ENCODE measurements around the gene PCDHB4. TPM values are rescaled to one million over a fixed set of nuclear protein-coding genes. Genes with fewer than 3 reads are reported as not detected.
"Not testable (repeated sequence)": the region's sequence is repeated elsewhere in the genome, so short reads cannot be mapped to it uniquely, and the experiment has no call there.

Gene PCDHB4
- total RNA-seq, 3 donors from 2014 or later, result not detected

DNA sequence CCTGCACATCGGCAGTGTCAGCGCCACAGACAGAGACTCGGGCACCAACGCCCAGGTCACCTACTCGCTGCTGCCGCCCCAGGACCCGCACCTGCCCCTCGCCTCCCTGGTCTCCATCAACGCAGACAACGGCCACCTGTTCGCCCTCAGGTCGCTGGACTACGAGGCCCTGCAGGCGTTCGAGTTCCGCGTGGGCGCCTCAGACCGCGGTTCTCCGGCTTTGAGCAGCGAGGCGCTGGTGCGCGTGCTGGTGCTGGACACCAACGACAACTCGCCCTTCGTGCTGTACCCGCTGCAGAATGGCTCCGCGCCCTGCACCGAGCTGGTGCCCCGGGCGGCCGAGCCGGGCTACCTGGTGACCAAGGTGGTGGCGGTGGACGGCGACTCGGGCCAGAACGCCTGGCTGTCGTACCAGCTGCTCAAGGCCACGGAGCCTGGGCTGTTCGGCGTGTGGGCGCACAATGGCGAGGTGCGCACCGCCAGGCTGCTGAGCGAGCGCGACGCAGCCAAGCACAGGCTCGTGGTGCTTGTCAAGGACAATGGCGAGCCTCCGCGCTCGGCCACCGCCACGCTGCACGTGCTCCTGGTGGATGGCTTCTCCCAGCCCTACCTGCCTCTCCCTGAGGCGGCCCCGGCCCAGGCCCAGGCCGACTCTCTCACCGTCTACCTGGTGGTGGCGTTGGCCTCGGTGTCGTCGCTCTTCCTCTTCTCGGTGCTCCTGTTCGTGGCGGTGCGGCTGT lies 1.9 kb downstream of the PCDHB4 start:
- ATAC-seq; H3K4me1 Mint-ChIP-seq (ENCODE audit: low read depth); H3K36me3 Mint-ChIP-seq (ENCODE audit: insufficient read depth); H3K9me3 Mint-ChIP-seq; DNase-seq; H3K4me3 Mint-ChIP-seq: not testable (repeated sequence)
- H3K27me3 Mint-ChIP-seq (ENCODE audit: low read depth), result peaks cover 30% of the 10 kb centered on the region

GRCh38 chr5:141127305-141127704 lies 5.7 kb downstream of the PCDHB4 start:
- Mint-ChIP-seq H3K27me3 (ENCODE audit: low read depth) (peaks cover 29% of the 10 kb centered on the region), H3K4me3 (no peak overlapping the region), H3K4me1 (ENCODE audit: low read depth) (no peaks in the 10 kb centered on the region), H3K36me3 (ENCODE audit: insufficient read depth) (peaks cover 2% of the 10 kb centered on the region), H3K9me3 (peaks cover 11% of the 10 kb centered on the region)
- no peak for DNase-seq
- ATAC-seq, result no peak

- Mint-ChIP-seq H3K4me3 (no peak within 1 kb of the TSS), H3K9me3 (peaks cover 29% of the 10 kb centered on the region)
- DNase-seq, result no peak
Measured at GRCh38 chr5:141135030-141135717, 13.6 kb downstream of the PCDHB4 start, which contains the start of gene PCDHB5. PCDHB5 (plus strand) TSS chr5:141135206; CDS start chr5:141135435, 229 bp downstream.

DNA sequence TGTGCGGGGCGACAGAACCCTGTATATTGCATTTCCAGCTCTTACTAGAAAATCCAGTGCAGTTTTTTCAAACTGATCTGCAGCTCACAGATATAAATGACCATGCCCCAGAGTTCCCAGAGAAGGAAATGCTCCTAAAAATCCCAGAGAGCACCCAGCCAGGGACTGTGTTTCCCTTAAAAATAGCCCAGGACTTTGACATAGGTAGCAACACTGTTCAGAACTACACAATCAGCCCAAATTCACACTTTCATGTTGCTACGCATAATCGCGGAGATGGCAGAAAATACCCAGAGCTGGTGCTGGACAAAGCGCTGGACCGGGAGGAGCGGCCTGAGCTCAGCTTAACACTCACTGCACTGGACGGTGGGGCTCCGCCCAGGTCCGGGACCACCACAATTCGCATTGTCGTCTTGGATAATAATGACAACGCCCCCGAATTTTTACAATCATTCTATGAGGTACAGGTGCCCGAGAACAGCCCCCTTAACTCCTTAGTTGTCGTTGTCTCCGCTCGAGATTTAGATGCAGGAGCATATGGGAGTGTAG lies 14.2 kb downstream of the PCDHB4 start:
- H3K4me3 Mint-ChIP-seq, result no peak overlapping the region
- no peaks in the 10 kb centered on the region for H3K36me3 Mint-ChIP-seq (ENCODE audit: insufficient read depth)
- peaks cover 18% of the 10 kb centered on the region for H3K27me3 Mint-ChIP-seq (ENCODE audit: low read depth)
- DNase-seq (no peak), ATAC-seq (no peak)
- peaks cover 3% of the 10 kb centered on the region for H3K4me1 Mint-ChIP-seq (ENCODE audit: low read depth)
- peaks cover 29% of the 10 kb centered on the region for H3K9me3 Mint-ChIP-seq

More at GRCh38 chr5:141135030-141135717, 13.6 kb downstream of the PCDHB4 start, which contains the start of gene PCDHB5:
- Mint-ChIP-seq H3K27me3 (ENCODE audit: low read depth) (peaks cover 18% of the 10 kb centered on the region), H3K36me3 (ENCODE audit: insufficient read depth) (no peaks in the 10 kb centered on the region), H3K4me1 (ENCODE audit: low read depth) (peaks cover 3% of the 10 kb centered on the region)
- no peak for ATAC-seq

DNA sequence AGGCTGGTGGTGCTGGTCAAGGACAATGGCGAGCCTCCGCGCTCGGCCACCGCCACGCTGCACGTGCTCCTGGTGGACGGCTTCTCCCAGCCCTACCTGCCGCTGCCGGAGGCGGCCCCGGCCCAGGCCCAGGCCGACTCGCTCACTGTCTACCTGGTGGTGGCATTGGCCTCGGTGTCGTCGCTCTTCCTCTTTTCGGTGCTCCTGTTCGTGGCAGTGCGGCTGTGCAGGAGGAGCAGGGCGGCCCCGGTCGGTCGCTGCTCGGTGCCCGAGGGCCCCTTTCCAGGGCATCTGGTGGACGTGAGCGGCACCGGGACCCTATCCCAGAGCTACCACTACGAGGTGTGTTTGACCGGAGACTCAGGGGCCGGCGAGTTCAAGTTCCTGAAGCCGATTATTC lies 15.7 kb downstream of the PCDHB4 start:
- H3K4me3 Mint-ChIP-seq; H3K4me1 Mint-ChIP-seq (ENCODE audit: low read depth); H3K36me3 Mint-ChIP-seq (ENCODE audit: insufficient read depth); ATAC-seq; DNase-seq: not testable (repeated sequence)
- H3K27me3 Mint-ChIP-seq (ENCODE audit: low read depth), result peaks cover 18% of the 10 kb centered on the region
- peaks cover 25% of the 10 kb centered on the region for H3K9me3 Mint-ChIP-seq

DNA sequence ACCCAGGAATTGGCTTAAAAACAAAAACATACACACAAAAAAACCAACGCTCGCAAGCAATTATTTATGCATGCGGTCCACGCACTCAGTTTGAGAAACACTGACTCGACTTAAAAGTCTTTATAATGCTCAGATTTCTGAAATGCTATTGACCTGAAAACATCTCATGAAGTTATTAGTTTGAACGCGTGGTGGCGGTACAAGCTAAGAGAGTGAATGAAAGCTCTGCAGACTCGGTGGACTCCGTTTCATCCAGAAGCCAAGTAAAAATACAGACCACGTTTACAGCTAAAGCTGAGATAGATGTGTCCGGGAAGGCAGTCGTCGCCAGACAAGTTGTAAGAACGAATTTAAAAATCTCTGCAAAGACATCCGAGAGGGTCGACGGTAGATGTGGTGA lies 28.2 kb downstream of the PCDHB4 start, which contains the start of gene PCDHB6:
PCDHB6 (plus strand) TSS at position 246 of the 400 bp plus-strand sequence. CDS start 201 bp downstream, outside the sequence.
- peaks cover 3% of the 10 kb centered on the region for H3K4me1 Mint-ChIP-seq (ENCODE audit: low read depth)
- H3K27me3 Mint-ChIP-seq (ENCODE audit: low read depth), result peaks cover 38% of the 10 kb centered on the region
- DNase-seq (no peak), ATAC-seq (no peak)
- peaks cover 14% of the 10 kb centered on the region for H3K9me3 Mint-ChIP-seq
- H3K4me3 Mint-ChIP-seq, result no peak within 1 kb of the TSS
- H3K36me3 Mint-ChIP-seq (ENCODE audit: insufficient read depth), result no peaks in the 10 kb centered on the region

DNA sequence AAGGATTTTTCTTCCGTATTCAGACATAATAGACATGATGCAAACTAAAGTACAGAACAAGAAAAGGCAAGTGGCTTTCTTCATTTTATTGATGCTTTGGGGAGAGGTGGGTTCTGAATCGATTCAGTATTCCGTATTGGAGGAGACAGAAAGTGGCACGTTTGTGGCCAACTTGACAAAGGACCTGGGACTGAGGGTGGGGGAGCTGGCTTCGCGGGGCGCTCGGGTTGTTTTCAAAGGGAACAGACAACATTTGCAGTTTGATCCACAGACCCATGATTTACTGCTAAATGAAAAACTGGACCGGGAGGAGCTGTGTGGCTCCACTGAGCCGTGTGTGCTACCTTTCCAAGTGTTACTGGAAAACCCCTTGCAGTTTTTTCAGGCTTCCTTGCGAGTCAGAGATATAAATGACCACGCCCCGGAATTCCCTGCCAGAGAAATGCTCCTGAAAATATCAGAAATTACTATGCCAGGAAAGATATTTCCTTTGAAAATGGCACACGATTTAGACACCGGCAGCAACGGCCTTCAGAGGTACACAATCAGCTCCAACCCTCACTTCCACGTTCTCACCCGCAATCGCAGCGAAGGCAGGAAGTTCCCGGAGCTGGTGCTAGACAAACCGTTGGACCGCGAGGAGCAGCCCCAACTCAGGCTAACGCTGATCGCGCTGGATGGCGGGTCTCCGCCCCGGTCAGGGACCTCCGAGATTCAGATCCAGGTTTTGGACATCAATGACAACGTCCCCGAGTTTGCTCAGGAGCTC lies 28.8 kb downstream of the PCDHB4 start:
- Mint-ChIP-seq H3K36me3 (ENCODE audit: insufficient read depth) (no peaks in the 10 kb centered on the region), H3K4me3 (no peak overlapping the region), H3K27me3 (ENCODE audit: low read depth) (peaks cover 42% of the 10 kb centered on the region), H3K9me3 (peaks cover 16% of the 10 kb centered on the region), H3K4me1 (ENCODE audit: low read depth) (peaks cover 3% of the 10 kb centered on the region)
- DNase-seq (no peak), ATAC-seq (no peak)

GRCh38 chr5:141150993-141151325 lies 29.3 kb downstream of the PCDHB4 start:
- peaks cover 3% of the 10 kb centered on the region for H3K4me1 Mint-ChIP-seq (ENCODE audit: low read depth)
- no peak overlapping the region for H3K4me3 Mint-ChIP-seq
- no peaks in the 10 kb centered on the region for H3K36me3 Mint-ChIP-seq (ENCODE audit: insufficient read depth)
- no peak for DNase-seq
- H3K27me3 Mint-ChIP-seq (ENCODE audit: low read depth), result peaks cover 46% of the 10 kb centered on the region
- peaks cover 16% of the 10 kb centered on the region for H3K9me3 Mint-ChIP-seq
- ATAC-seq, result no peak

DNA sequence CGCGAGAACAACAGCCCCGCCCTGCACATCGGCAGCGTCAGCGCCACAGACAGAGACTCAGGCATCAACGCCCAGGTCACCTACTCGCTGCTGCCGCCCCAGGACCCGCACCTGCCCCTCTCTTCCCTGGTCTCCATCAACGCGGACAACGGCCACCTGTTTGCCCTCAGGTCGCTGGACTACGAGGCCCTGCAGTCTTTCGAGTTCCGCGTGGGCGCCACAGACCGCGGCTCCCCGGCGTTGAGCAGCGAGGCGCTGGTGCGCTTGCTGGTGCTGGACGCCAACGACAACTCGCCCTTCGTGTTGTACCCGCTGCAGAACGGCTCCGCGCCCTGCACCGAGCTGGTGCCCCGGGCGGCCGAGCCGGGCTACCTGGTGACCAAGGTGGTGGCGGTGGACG lies 30.0 kb downstream of the PCDHB4 start:
- H3K4me1 Mint-ChIP-seq (ENCODE audit: low read depth); H3K4me3 Mint-ChIP-seq; ATAC-seq; H3K36me3 Mint-ChIP-seq (ENCODE audit: insufficient read depth); DNase-seq: not testable (repeated sequence)
- Mint-ChIP-seq H3K27me3 (ENCODE audit: low read depth) (peaks cover 51% of the 10 kb centered on the region), H3K9me3 (peaks cover 16% of the 10 kb centered on the region)

DNA sequence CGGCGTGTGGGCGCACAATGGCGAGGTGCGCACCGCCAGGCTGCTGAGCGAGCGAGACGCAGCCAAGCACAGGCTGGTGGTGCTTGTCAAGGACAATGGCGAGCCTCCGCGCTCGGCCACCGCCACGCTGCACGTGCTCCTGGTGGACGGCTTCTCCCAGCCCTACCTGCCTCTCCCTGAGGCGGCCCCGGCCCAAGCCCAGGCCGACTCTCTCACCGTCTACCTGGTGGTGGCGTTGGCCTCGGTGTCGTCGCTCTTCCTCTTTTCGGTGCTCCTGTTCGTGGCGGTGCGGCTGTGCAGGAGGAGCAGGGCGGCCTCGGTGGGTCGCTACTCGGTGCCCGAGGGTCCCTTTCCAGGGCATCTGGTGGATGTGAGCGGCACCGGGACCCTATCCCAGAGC lies 30.5 kb downstream of the PCDHB4 start:
- Mint-ChIP-seq H3K9me3 (peaks cover 16% of the 10 kb centered on the region), H3K27me3 (ENCODE audit: low read depth) (peaks cover 56% of the 10 kb centered on the region)
- H3K4me3 Mint-ChIP-seq; ATAC-seq; H3K36me3 Mint-ChIP-seq (ENCODE audit: insufficient read depth); DNase-seq; H3K4me1 Mint-ChIP-seq (ENCODE audit: low read depth): not testable (repeated sequence)

DNA sequence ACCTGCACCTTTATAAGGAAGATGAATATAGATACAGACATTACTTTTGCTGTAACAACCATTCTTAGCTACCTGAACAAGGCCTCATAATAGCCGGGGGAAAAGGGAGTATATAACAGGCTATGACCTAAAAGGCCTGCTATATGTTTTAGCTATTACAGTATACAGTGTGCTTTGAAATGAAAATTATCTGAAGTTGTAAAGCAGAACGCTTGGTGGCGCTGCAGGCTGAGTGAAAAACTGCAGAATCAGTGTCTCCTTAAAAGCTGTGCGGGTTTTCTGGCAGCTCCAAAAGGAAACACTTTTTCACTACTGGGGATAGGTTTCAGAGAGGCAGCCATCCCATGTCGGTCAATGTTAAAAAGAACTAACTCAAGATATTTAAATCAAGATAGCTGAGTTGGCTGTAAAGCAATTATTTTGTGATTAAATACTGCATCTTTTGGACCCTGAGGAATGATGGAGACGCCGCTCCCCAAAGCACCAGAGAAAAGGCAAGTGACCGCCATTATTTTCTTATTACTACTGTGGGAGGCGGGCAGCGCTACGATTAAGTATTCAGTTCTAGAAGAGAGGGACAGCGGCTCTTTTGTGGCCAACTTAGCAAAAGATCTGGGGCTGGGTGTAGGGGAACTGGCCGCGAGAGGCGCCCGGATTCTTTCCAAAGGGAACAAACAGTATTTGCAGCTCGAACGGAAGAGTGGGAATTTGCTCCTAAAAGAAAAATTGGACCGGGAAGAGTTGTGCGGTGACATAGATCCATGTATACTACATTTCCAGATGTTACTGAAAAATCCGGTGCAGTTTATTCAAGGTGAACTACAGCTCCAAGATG lies 34.1 kb downstream of the PCDHB4 start:
- Mint-ChIP-seq H3K4me1 (ENCODE audit: low read depth) (no peaks in the 10 kb centered on the region), H3K27me3 (ENCODE audit: low read depth) (peaks cover 50% of the 10 kb centered on the region), H3K36me3 (ENCODE audit: insufficient read depth) (no peaks in the 10 kb centered on the region), H3K9me3 (peaks cover 15% of the 10 kb centered on the region), H3K4me3 (no peak overlapping the region)
- DNase-seq (no peak), ATAC-seq (no peak)

- H3K36me3 Mint-ChIP-seq (ENCODE audit: insufficient read depth); H3K4me1 Mint-ChIP-seq (ENCODE audit: low read depth); H3K4me3 Mint-ChIP-seq; ATAC-seq; DNase-seq; H3K9me3 Mint-ChIP-seq: not testable (repeated sequence)
- H3K27me3 Mint-ChIP-seq (ENCODE audit: low read depth), result peaks cover 43% of the 10 kb centered on the region
Measured at GRCh38 chr5:141157356-141157755, 35.7 kb downstream of the PCDHB4 start.

- not testable (repeated sequence) for H3K4me1 Mint-ChIP-seq (ENCODE audit: low read depth); ATAC-seq; DNase-seq; H3K36me3 Mint-ChIP-seq (ENCODE audit: insufficient read depth); H3K4me3 Mint-ChIP-seq
- H3K9me3 Mint-ChIP-seq, result peaks cover 11% of the 10 kb centered on the region
- peaks cover 39% of the 10 kb centered on the region for H3K27me3 Mint-ChIP-seq (ENCODE audit: low read depth)
Measured at GRCh38 chr5:141157901-141158300, 36.3 kb downstream of the PCDHB4 start.

Data from activated T-cell treated with anti-CD3 and anti-CD28 coated beads, Interleukin-2, amount 50 U/mL, for 4 hours (primary cell).